K562 (cell line): Measurements from ENCODE around the gene ARHGEF7. TPM values are rescaled to one million over a fixed set of nuclear protein-coding genes. Genes with fewer than 3 reads are reported as not detected.
A peak's percentile ranks its signal among the peaks of the same experiment; 100 is the strongest.

ENCODE experiments used
- ATAC-seq: fragments of 200-7000 bp; cut with Tn5 transposase; 3 replicates; pipeline ENCODE4 v1.9.1; 2020; ENCODE audit warnings: moderate library complexity
- BruUV-seq: library from RNA; stranded (reverse); fragments of 400-500 nt; replicated peaks from 2 replicates; lab custom pipeline; 2021; lab: Mats Ljungman, UMichigan
- CTCF ChIA-PET: fragments of 300-600 bp; formaldehyde crosslinking; extraction: SDS; loops from one replicate; lab custom pipeline; 2021; ENCODE audit warnings: low intra/inter-chr PET ratio; lab: Yijun Ruan, JAX
- POLR2A ChIA-PET: fragments of 300-600, 350-650 bp; sonication (Branson Sonifier 250); formaldehyde crosslinking; extraction: SDS; loops from one replicate; lab custom pipeline; 2021; ENCODE audit warnings: antibody characterized with exemption, inconsistent platforms; lab: Yijun Ruan, JAX
- DNase-seq, 4 experiments: peaks; one replicate each; pipeline versions ENCODE4 v3.0.0 to v3.0.0-alpha.2; 2011 to 2018; ENCODE audit warnings: low spot score in 3 of 4, mixed read lengths in 3 of 4; ENCODE audit errors: extremely low read depth in 1 of 4
- FAIRE-seq: peaks from 2 replicates; lab custom pipeline; 2011; peaks lifted over from hg19 to GRCh38; lab: Jason Lieb, UNC
- H2AFZ ChIP-seq: 2 replicates; pipeline ENCODE4 v1.6.0; 2011; ENCODE audit warnings: low read depth, low read length, control low read depth, inconsistent platforms
- H3K27ac ChIP-seq: fragments of 200-600 bp; 3 replicates; pipeline ENCODE4 v1.8.0; 2011; ENCODE audit warnings: low read depth, mild to moderate bottlenecking, control low read depth, inconsistent platforms, low read length, moderate library complexity, mixed read lengths; ENCODE audit errors: extremely low read depth
- H3K27me3 ChIP-seq, 2 experiments: fragments of 300-600 bp in 1 of 2; 2 replicates in 1 of 2; 3 replicates in 1 of 2; pipeline versions ENCODE4 v1.6.0 to v1.8.0; 2011; ENCODE audit warnings: inconsistent platforms in 2 of 2, low read length in 2 of 2, mild to moderate bottlenecking in 1 of 2, mixed read lengths in 1 of 2, moderate library complexity in 1 of 2; ENCODE audit not compliant: control insufficient read depth in 2 of 2, insufficient read depth in 2 of 2
- H3K36me3 ChIP-seq: fragments of 300-600 bp; 3 replicates; pipeline ENCODE4 v1.8.0; 2011; ENCODE audit warnings: mild to moderate bottlenecking, low read length, inconsistent platforms; ENCODE audit not compliant: control insufficient read depth, insufficient read depth
- H3K4me1 ChIP-seq, 2 experiments: fragments of 200-600 bp in 1 of 2; replicated peaks in 1 of 2; 2 replicates in 1 of 2; 3 replicates in 1 of 2; pipeline versions ENCODE4 v1.5.1 to v1.8.0; 2011; ENCODE audit warnings: inconsistent platforms in 2 of 2, low read length in 2 of 2, mild to moderate bottlenecking in 1 of 2, mixed read lengths in 1 of 2, moderate library complexity in 1 of 2; ENCODE audit not compliant: control insufficient read depth in 2 of 2, insufficient read depth in 2 of 2
- H3K4me2 ChIP-seq: 2 replicates; pipeline ENCODE4 v1.6.1; 2011; ENCODE audit warnings: low read length, control low read depth, inconsistent platforms, mixed read lengths; ENCODE audit not compliant: insufficient read depth
- H3K4me3 ChIP-seq: fragments of 200-600 bp; sonication (generic), shearing (Covaris generic); 2 replicates; pipeline ENCODE4 v1.5.1; 2016; ENCODE audit warnings: control low read depth, inconsistent platforms
- H3K79me2 ChIP-seq: fragments of 200-600 bp; 3 replicates; pipeline ENCODE4 v1.8.0; 2011; ENCODE audit warnings: low read length, inconsistent platforms; ENCODE audit not compliant: control insufficient read depth, insufficient read depth
- H3K9ac ChIP-seq, 2 experiments: 2 replicates each; pipeline versions ENCODE4 v1.6.0 to v1.6.1; 2011; ENCODE audit warnings: low read depth in 2 of 2, low read length in 2 of 2, control low read depth in 1 of 2, inconsistent platforms in 1 of 2, mild to moderate bottlenecking in 1 of 2, mixed read lengths in 1 of 2; ENCODE audit not compliant: insufficient read depth in 1 of 2
- H3K9me1 ChIP-seq: one replicate; pipeline ENCODE4 v1.6.0; 2011; ENCODE audit warnings: inconsistent platforms, mild to moderate bottlenecking, low read length, moderate library complexity; ENCODE audit not compliant: control insufficient read depth, insufficient read depth
- H3K9me3 ChIP-seq: replicated peaks from 2 replicates; pipeline ENCODE4 v1.5.1; 2011; ENCODE audit warnings: low read depth, low read length, inconsistent platforms; ENCODE audit not compliant: control insufficient read depth, insufficient read depth
- H4K20me1 ChIP-seq: replicated peaks from 2 replicates; pipeline ENCODE4 v1.6.1; 2011; ENCODE audit warnings: low read length, inconsistent platforms, mixed read lengths; ENCODE audit not compliant: control insufficient read depth, insufficient read depth
- AFF1 ChIP-seq, 2 experiments: fragments of 450-650 bp; IDR thresholded peaks; 2 replicates each; pipeline ENCODE4 v1.6.1; 2018; ENCODE audit warnings: mild to moderate bottlenecking in 2 of 2, low read depth in 1 of 2; ENCODE audit not compliant: partially characterized antibody in 2 of 2
- DPF2 ChIP-seq: fragments of 450-650 bp; IDR thresholded peaks from 2 replicates; pipeline ENCODE4 v1.6.1; 2016
- FOXA1 ChIP-seq: fragments of 450-650 bp; IDR thresholded peaks from 2 replicates; pipeline ENCODE4 v1.6.1; 2016; ENCODE audit warnings: mild to moderate bottlenecking, borderline replicate concordance
- NR2C1 ChIP-seq, 2 experiments: fragments of 450-650 bp; IDR thresholded peaks; 2 replicates each; pipeline ENCODE4 v1.6.1; 2017; ENCODE audit warnings: mild to moderate bottlenecking in 2 of 2, antibody characterized with exemption in 1 of 2, inconsistent platforms in 1 of 2, missing compliant biosample characterization in 1 of 2, missing genetic modification characterization in 1 of 2
- PCBP1 ChIP-seq: fragments of 200-400 bp; formaldehyde crosslinking; IDR thresholded peaks from 2 replicates; pipeline ENCODE4 v1.6.1; 2018; ENCODE audit warnings: mild to moderate bottlenecking, low read depth, low read length; ENCODE audit not compliant: poor library complexity, severe bottlenecking
- PCBP2 ChIP-seq: fragments of 200-400 bp; formaldehyde crosslinking; IDR thresholded peaks from 2 replicates; pipeline ENCODE4 v1.6.1; 2018; ENCODE audit warnings: low read length, low read depth, mild to moderate bottlenecking, moderate library complexity; ENCODE audit not compliant: poor library complexity, severe bottlenecking
- PHF21A ChIP-seq: fragments of 450-650 bp; IDR thresholded peaks from 2 replicates; pipeline ENCODE4 v1.6.1; 2017; ENCODE audit warnings: low read depth, borderline replicate concordance
- PHF8 ChIP-seq: fragments of 200-600 bp; sonication (generic); IDR thresholded peaks from 2 replicates; pipeline ENCODE4 v1.6.1; 2012; ENCODE audit warnings: mixed run types, mild to moderate bottlenecking, inconsistent platforms, low read length, moderate library complexity, borderline replicate concordance
- RCOR1 ChIP-seq, 2 experiments: IDR thresholded peaks; 2 replicates each; pipeline ENCODE4 v1.6.1; 2012; ENCODE audit warnings: low read depth in 2 of 2, low read length in 2 of 2, borderline replicate concordance in 1 of 2, improper control_type of control experiment in 1 of 2
- TFAM ChIP-seq: fragments of 250-450 bp; sonication (Bioruptor Pico); conservative IDR thresholded peaks from 2 replicates; pipeline ENCODE4 v1.5.0; 2021; ENCODE audit warnings: mild to moderate bottlenecking, moderate library complexity
- TFE3 ChIP-seq: fragments of 450-650 bp; formaldehyde crosslinking; IDR thresholded peaks from 2 replicates; pipeline ENCODE4 v1.4.0; 2020; ENCODE audit warnings: mild to moderate bottlenecking, mixed read lengths
- ZNF668 ChIP-seq: fragments of 250-450 bp; sonication (Bioruptor Pico); IDR thresholded peaks from 2 replicates; pipeline ENCODE4 v1.8.0; 2022; ENCODE audit warnings: mild to moderate bottlenecking, inconsistent platforms
- WGBS: fragments of 100-300 bp; shearing (Covaris generic); methylation state at CpG from one replicate; pipeline ENCODE4 v1.1.6; 2016; ENCODE audit warnings: low coverage, mixed read lengths; ENCODE audit not compliant: insufficient coverage; ENCODE audit errors: missing lambda C conversion rate; 5-methylcytosine and 5-hydroxymethylcytosine counted together
- in situ Hi-C: fragments of 300-500 bp; cut with MboI; formaldehyde crosslinking; loops from 4 replicates; pipeline ENCODE4 v1.15.0; 2018; ENCODE audit warnings: inconsistent platforms, mixed read lengths
- intact Hi-C: fragments of 100-400 bp; cut with micrococcal nuclease; formaldehyde crosslinking; loops from 2 replicates; pipeline ENCODE4 v1.14.2; 2022
- polyA plus RNA-seq, 8 experiments: library from polyadenylated mRNA; depleted of rRNA in 4 of 8; stranded (reverse) in 5 of 8; unstranded in 3 of 8; fragments of >200 nt; fragmentation: Nextera tagmentation in 2 of 8; fragmentation: Illumina TruSeq in 1 of 8; extraction: Ambion mirVana in 2 of 8; extraction: Trizol in 1 of 8; gene quantifications; 2 replicates each; pipeline versions ENCODE4 v1.2.1 to v1.2.3, GENCODE V29; 2011 to 2014; ENCODE audit warnings: inconsistent platforms in 1 of 8, missing spikeins in 1 of 8
- total RNA-seq, 7 experiments: library from RNA; depleted of rRNA in 6 of 7; stranded (reverse); fragments of >200 nt in 6 of 7; fragmentation: Illumina TruSeq in 2 of 7; extraction: Trizol in 2 of 7; gene quantifications; 2 replicates each; pipeline versions ENCODE4 v1.2.1 to v1.2.3, GENCODE V29; 2011 to 2021; ENCODE audit warnings: low replicate concordance in 1 of 7

The ARHGEF7 gene
- total and polyA plus RNA-seq, 9 of the 15 experiments (the other 6 are each of a cell fraction or from before 2014, with no cell fraction given): 2.1 to 26.8 (median 17.5) TPM

- peak; percentile 9 for TF ChIP-seq TFE3 (CRISPR knock-in tag)
- no peak for TF ChIP-seq AFF1 (IDR thresholded peaks at IDR 0.05; ENCODE audit: low read depth in 1 of 2, partially characterized antibody in 2 of 2)
These were observed 61.3 kb downstream of the ARHGEF7 start (continued) for GRCh38 chr13:111176421-111176820.

GRCh38 chr13:111177081-111177711 is 62.1 kb downstream of the ARHGEF7 start:
- ATAC-seq (no peak), DNase-seq (no peak), FAIRE-seq (no peak)
- in situ Hi-C loops: no loop called here
- TF ChIP-seq PCBP2 (no peak), PHF21A (no peak), RCOR1 (IDR thresholded peaks at IDR 0.05; ENCODE audit: borderline replicate concordance in 1 of 2, low read depth in 2 of 2, low read length in 2 of 2) (no peak), PHF8 (no peak), TFAM (CRISPR knock-in tag) (no peak), FOXA1 (no peak), PCBP1 (no peak), NR2C1 (IDR thresholded peaks at IDR 0.05) (no peak), NR2C1 (tag; IDR thresholded peaks at IDR 0.05) (no peak), DPF2 (no peak), ZNF668 (CRISPR knock-in tag) (no peak)
- no peak overlapping the region for H3K9ac ChIP-seq
- no peak overlapping the region for H2AFZ ChIP-seq
- peaks cover 4 to 5% of the 10 kb centered on the region in 2 experiments; a peak in 4 of 5 replicates for H3K4me1 ChIP-seq
- H3K36me3 ChIP-seq: peaks cover 13% of the 10 kb centered on the region; the same call in 2 of the 3 replicates
- peaks cover 4% of the 10 kb centered on the region for H3K9me1 ChIP-seq
- no peaks in the 10 kb centered on the region for H3K27me3 ChIP-seq
- CTCF ChIA-PET: no interaction called here
- intact Hi-C loops: no loop called here
- no TSS peak for BruUV-seq
- peaks cover 62% of the 10 kb centered on the region for H3K79me2 ChIP-seq
- POLR2A ChIA-PET: no interaction called here
- H3K9me3 ChIP-seq: no peaks in the 10 kb centered on the region
- H3K4me3 ChIP-seq: no peak overlapping the region
- H3K4me2 ChIP-seq: no peak overlapping the region
- H4K20me1 ChIP-seq: 0 out of 2 replicates have a peak, but pooled peaks cover 7% of the 10 kb centered on the region
- H3K27ac ChIP-seq: no peak overlapping the region
- 87% methylated on average over 12 of the region's 14 CpGs for WGBS
